ENCODE measurements around the gene ITGA3. TPM values are rescaled to one million over a fixed set of nuclear protein-coding genes. Genes with fewer than 3 reads are reported as not detected.

The ITGA3 gene
- total and polyA plus RNA-seq, 3 donors from 2014 or later, result 20.0 to 30.7 (median 24.2) TPM

- no peak for TF ChIP-seq POLR2A (IDR thresholded peaks at IDR 0.05)
- no peak for TF ChIP-seq CTCF (IDR thresholded peaks at IDR 0.05)
- intact Hi-C loops (cut with DNase I; ENCODE audit: low total_unique reads), result loop anchor here (5.0 kb wide), 1 partner anchor 58 kb away; no protein-coding TSS in a partner anchor
- Histone ChIP-seq H3K36me3 (ENCODE audit: low read depth, missing control alignments) (no peaks in the 10 kb centered on the region), H3K27ac (no peak overlapping the region), H3K27me3 (no peaks in the 10 kb centered on the region), H3K4me3 (no peak overlapping the region), H3K4me1 (no peaks in the 10 kb centered on the region), H3K9me3 (no peaks in the 10 kb centered on the region)
- DNase-seq, result no peak
- WGBS, 2 donors, result 91 to 95% methylated on average over 7 of the region's 7 CpGs
These were observed 26.7 kb upstream of the ITGA3 start for GRCh38 chr17:50029185-50029584.

- peaks cover 6% of the 10 kb centered on the region for H3K4me1 ChIP-seq
- no peak overlapping the region for H3K4me3 ChIP-seq
- no peak for DNase-seq
- TF ChIP-seq POLR2A (IDR thresholded peaks at IDR 0.05) (no peak), CTCF (IDR thresholded peaks at IDR 0.05) (no peak)
- H3K27me3 ChIP-seq, result no peaks in the 10 kb centered on the region
- H3K27ac ChIP-seq, result no peak overlapping the region
- H3K9me3 ChIP-seq, result no peaks in the 10 kb centered on the region
- H3K36me3 ChIP-seq (ENCODE audit: low read depth, missing control alignments), result no peaks in the 10 kb centered on the region
- WGBS, 2 donors, result 86 to 88% methylated on average over 6 of the region's 6 CpGs
- intact Hi-C loops (cut with DNase I; ENCODE audit: low total_unique reads), result no loop called here
These were observed 22.6 kb upstream of the ITGA3 start for GRCh38 chr17:50033316-50033715.

GRCh38 chr17:50034498-50035364 lies 21.2 kb upstream of the ITGA3 start:
- intact Hi-C loops (cut with DNase I; ENCODE audit: low total_unique reads), result no loop called here
- Histone ChIP-seq H3K27me3 (no peaks in the 10 kb centered on the region), H3K9me3 (no peaks in the 10 kb centered on the region), H3K4me1 (peaks cover 6% of the 10 kb centered on the region), H3K27ac (no peak overlapping the region), H3K36me3 (ENCODE audit: low read depth, missing control alignments) (no peaks in the 10 kb centered on the region), H3K4me3 (no peak overlapping the region)
- TF ChIP-seq CTCF (IDR thresholded peaks at IDR 0.05), result no peak
- TF ChIP-seq POLR2A (IDR thresholded peaks at IDR 0.05), result no peak
- no peak for DNase-seq
- 85 to 88% methylated on average over 12 to 16 of the region's 16 CpGs for WGBS, 2 donors

GRCh38 chr17:50035421-50035879 lies 20.5 kb upstream of the ITGA3 start:
- 89 to 94% methylated on average over 5 of the region's 5 CpGs for WGBS, 2 donors

More at GRCh38 chr17:50035421-50035879, 20.5 kb upstream of the ITGA3 start:
- intact Hi-C loops (cut with DNase I; ENCODE audit: low total_unique reads), result no loop called here
- Histone ChIP-seq H3K27ac (no peak overlapping the region), H3K4me3 (no peak overlapping the region), H3K4me1 (peaks cover 6% of the 10 kb centered on the region), H3K36me3 (ENCODE audit: low read depth, missing control alignments) (no peaks in the 10 kb centered on the region), H3K27me3 (no peaks in the 10 kb centered on the region), H3K9me3 (no peaks in the 10 kb centered on the region)
- TF ChIP-seq CTCF (IDR thresholded peaks at IDR 0.05), result no peak
- no peak for TF ChIP-seq POLR2A (IDR thresholded peaks at IDR 0.05)
- DNase-seq, result no peak

Measured in testis (tissue), 3 donors.